Cardiac muscle cell (in vitro differentiated cells and primary cell): ENCODE results near the gene APP. TPM values are rescaled to one million over a fixed set of nuclear protein-coding genes. Genes with fewer than 3 reads are reported as not detected.
A peak's percentile ranks its signal among the peaks of the same experiment; 100 is the strongest.

Source experiments
- DNase-seq, 2 donors: peaks; one replicate each; pipeline versions ENCODE4 v3.0.0 to v3.0.0-alpha.2; 2010 to 2017; ENCODE audit warnings: low read depth in 1 of 2, low spot score in 1 of 2
- H3K27ac ChIP-seq: fragments of 200-600 bp; sonication (generic); 2 replicates; pipeline ENCODE4 v1.5.1; 2016
- H3K27me3 ChIP-seq: fragments of 200-600 bp; sonication (generic); 2 replicates; pipeline ENCODE4 v1.6.0; 2016; ENCODE audit warnings: control low read depth
- H3K36me3 ChIP-seq: fragments of 200-600 bp; sonication (generic); 2 replicates; pipeline ENCODE4 v1.5.1; 2016; ENCODE audit warnings: control low read depth
- H3K4me1 ChIP-seq: fragments of 200-600 bp; sonication (generic); 2 replicates; pipeline ENCODE4 v1.8.1; 2017; ENCODE audit warnings: low read depth, mild to moderate bottlenecking, mixed run types
- H3K4me3 ChIP-seq: fragments of 200-600 bp; sonication (generic); 2 replicates; pipeline ENCODE4 v1.5.1; 2016; ENCODE audit warnings: mild to moderate bottlenecking
- H3K9me3 ChIP-seq: fragments of 200-600 bp; sonication (generic); 2 replicates; pipeline ENCODE4 v1.5.1; 2017; ENCODE audit warnings: low read depth, mild to moderate bottlenecking, control low read depth
- CTCF ChIP-seq: IDR thresholded peaks from 2 replicates; pipeline ENCODE4 v1.5.1; 2012; ENCODE audit warnings: low read depth, mild to moderate bottlenecking, low read length
- polyA plus RNA-seq: library from polyadenylated mRNA; unstranded; fragments of >200 nt; fragmentation: Nextera tagmentation; extraction: Ambion mirVana; gene quantifications from 2 replicates; pipeline ENCODE4 v1.2.1, GENCODE V29; 2016
- total RNA-seq: library from RNA; depleted of rRNA; stranded (reverse); fragments of >200 nt; gene quantifications from 2 replicates; pipeline ENCODE4 v1.2.3, GENCODE V29; 2016

APP gene
- total and polyA plus RNA-seq, 2 experiments from 2014 or later: 31.8 to 359 TPM

- Histone ChIP-seq H3K4me1 (peaks cover 20% of the 10 kb centered on the region), H3K4me3 (no peak overlapping the region), H3K27me3 (no peaks in the 10 kb centered on the region), H3K9me3 (no peaks in the 10 kb centered on the region), H3K36me3 (no peaks in the 10 kb centered on the region), H3K27ac (peak overlapping the region; percentile 74)
- no peak for TF ChIP-seq CTCF
- DNase-seq: peak; percentile 43 to 64
These were observed 102.6 kb downstream of the APP start for GRCh38 chr21:26067836-26068594.

DNA sequence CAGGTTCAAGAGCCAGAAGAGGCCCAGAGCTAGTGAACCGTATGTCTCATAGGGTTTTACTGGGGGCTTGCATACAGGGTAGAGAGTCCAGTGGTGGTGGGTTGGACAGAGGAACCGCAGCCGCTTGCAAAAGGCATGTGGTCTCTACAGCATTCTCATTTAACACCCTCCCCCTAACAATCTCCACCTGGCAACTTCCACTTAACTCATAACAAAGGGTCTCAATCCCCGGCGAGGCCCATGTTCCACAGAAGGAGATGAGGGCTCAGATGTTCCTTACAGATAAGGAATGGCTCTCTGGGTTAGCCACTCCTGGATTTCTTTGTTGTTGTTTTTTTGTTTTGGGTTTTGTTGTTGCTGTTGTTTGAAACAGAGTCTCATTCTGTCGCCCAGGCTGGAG is 106.1 kb downstream of the APP start:
- Histone ChIP-seq H3K27ac (no peak overlapping the region), H3K36me3 (no peaks in the 10 kb centered on the region), H3K9me3 (no peaks in the 10 kb centered on the region), H3K27me3 (no peaks in the 10 kb centered on the region), H3K4me1 (peaks cover 13% of the 10 kb centered on the region), H3K4me3 (no peak overlapping the region)
- no peak for TF ChIP-seq CTCF
- DNase-seq: no peak

DNA sequence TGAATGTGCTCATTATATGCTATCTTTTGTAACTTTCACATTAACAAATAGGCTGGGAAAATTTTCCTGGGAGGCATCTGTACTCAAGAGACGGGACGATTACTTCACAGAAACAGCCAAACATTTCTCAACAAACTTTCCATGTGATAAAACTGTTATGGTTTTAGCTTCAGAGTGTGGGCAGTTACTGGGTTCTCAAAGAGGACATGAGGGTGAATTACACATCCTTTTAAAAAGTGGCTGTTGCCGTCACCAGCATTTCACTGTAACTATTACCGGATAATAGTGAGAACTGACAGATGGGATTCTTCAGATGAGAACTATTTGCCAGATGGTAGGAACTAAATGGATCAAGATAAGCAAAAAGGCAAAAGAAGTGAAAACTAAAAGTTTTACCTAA is 109.1 kb downstream of the APP start:
- DNase-seq: peak in 1 of 2 donors; percentile 93
- no peak for TF ChIP-seq CTCF
- Histone ChIP-seq H3K4me3 (no peak overlapping the region), H3K4me1 (no peaks in the 10 kb centered on the region), H3K36me3 (no peaks in the 10 kb centered on the region), H3K27me3 (no peaks in the 10 kb centered on the region), H3K27ac (no peak overlapping the region), H3K9me3 (no peaks in the 10 kb centered on the region)

DNA sequence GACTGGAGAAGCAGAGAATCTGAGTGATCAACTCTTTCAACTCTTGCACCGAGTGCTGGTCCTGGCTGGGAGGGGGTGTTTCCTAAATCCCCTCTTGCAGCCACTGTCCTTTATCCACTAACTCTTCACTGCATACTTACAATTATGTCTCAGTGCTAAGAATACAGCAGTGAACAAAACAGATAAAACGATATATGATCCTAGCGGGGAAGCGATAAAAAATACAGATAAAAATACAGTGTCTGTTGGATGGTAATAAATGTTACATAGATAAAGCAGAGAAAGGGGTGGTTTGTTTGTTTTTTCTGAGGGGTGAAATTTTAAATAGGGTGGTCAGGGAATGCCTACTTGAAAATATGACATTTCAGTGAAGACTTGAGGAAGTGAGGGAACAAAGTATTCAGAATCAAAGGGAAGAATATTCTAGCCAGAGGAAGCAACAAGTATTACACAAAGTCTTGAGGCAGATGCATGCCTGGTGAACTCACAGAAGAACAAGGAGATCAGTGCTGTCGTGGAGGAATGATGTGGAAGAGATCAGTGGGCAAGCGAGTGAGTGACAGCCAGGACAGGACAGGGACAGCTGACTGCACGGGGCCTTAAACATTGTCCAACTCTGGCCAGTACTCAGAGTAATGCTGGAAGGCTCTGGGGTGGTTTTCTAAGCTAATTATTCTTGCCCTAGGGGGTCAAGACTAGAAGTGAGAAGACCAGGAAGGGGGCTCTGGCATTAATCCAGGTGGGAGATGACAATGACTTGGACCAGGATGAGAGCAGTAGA is 110.0 kb downstream of the APP start:
- Histone ChIP-seq H3K9me3 (no peaks in the 10 kb centered on the region), H3K27ac (no peak overlapping the region), H3K36me3 (no peaks in the 10 kb centered on the region), H3K27me3 (no peaks in the 10 kb centered on the region), H3K4me3 (no peak overlapping the region), H3K4me1 (no peaks in the 10 kb centered on the region)
- no peak for DNase-seq
- no peak for TF ChIP-seq CTCF

GRCh38 chr21:26057477-26058170 is 112.9 kb downstream of the APP start:
- Histone ChIP-seq H3K27me3 (no peaks in the 10 kb centered on the region), H3K9me3 (no peaks in the 10 kb centered on the region), H3K27ac (no peak overlapping the region), H3K4me3 (no peak overlapping the region), H3K36me3 (no peaks in the 10 kb centered on the region), H3K4me1 (no peaks in the 10 kb centered on the region)
- no peak for DNase-seq
- no peak for TF ChIP-seq CTCF
